GM20000 (cell line): ENCODE data around the gene CLDN20.

ENCODE experiments used
- DNase-seq: peaks from one replicate; pipeline ENCODE4 v3.0.0; 2012; ENCODE audit warnings: low spot score
- CTCF ChIP-seq: IDR thresholded peaks from 2 replicates; pipeline ENCODE4 v1.5.1; 2012; ENCODE audit warnings: mild to moderate bottlenecking, control low read depth; ENCODE audit errors: extremely low read depth, missing control alignments

CLDN20 gene

GRCh38 chr6:155253337-155253736, 10.5 kb upstream of the CLDN20 start:
- TF ChIP-seq CTCF = no peak
- no peak for DNase-seq

- DNase-seq = no peak
- no peak for TF ChIP-seq CTCF
Observed at GRCh38 chr6:155254139-155254538, 9.7 kb upstream of the CLDN20 start.

- TF ChIP-seq CTCF = no peak
- no peak for DNase-seq
Observed at GRCh38 chr6:155256122-155256795, 7.6 kb upstream of the CLDN20 start.

- no peak for TF ChIP-seq CTCF
- no peak for DNase-seq
Observed at GRCh38 chr6:155257796-155258195, 6.0 kb upstream of the CLDN20 start.

- no peak for TF ChIP-seq CTCF
- no peak for DNase-seq
Observed at GRCh38 chr6:155259204-155259603, 4.6 kb upstream of the CLDN20 start.

GRCh38 chr6:155259897-155260296, 3.9 kb upstream of the CLDN20 start:
- TF ChIP-seq CTCF = no peak
- DNase-seq = no peak

- no peak for TF ChIP-seq CTCF
- DNase-seq = no peak
Observed at GRCh38 chr6:155260686-155261085, 3.1 kb upstream of the CLDN20 start.
